ENCODE data around the gene ZNF628.

Gene ZNF628

DNA sequence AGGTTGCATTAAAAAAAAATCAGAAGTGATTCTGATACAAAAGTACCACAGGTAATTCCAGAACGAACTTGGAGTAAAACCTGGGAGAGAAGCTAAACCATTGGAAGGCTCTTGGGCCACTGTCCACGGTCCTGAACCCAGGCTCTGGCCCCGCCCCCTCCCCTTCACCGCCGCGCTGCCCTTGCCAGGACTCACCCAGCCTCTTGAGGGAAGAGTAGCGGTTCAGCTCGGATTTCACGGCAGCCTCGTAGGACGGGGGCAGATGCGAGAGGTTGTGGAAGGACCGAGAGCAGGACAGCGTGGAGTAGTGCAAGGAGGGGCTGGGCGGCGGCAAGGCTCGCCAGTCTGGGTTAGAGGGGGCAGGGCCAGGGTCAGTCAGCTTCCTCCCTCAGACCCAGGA, 39.0 kb upstream of the ZNF628 start:
- DNase-seq (ENCODE audit: extremely low read depth, low read depth) = no peak
- TF ChIP-seq, protein P1, sequence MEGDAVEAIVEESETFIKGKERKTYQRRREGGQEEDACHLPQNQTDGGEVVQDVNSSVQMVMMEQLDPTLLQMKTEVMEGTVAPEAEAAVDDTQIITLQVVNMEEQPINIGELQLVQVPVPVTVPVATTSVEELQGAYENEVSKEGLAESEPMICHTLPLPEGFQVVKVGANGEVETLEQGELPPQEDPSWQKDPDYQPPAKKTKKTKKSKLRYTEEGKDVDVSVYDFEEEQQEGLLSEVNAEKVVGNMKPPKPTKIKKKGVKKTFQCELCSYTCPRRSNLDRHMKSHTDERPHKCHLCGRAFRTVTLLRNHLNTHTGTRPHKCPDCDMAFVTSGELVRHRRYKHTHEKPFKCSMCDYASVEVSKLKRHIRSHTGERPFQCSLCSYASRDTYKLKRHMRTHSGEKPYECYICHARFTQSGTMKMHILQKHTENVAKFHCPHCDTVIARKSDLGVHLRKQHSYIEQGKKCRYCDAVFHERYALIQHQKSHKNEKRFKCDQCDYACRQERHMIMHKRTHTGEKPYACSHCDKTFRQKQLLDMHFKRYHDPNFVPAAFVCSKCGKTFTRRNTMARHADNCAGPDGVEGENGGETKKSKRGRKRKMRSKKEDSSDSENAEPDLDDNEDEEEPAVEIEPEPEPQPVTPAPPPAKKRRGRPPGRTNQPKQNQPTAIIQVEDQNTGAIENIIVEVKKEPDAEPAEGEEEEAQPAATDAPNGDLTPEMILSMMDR (IDR thresholded peaks at IDR 0.05; ENCODE audit: low read depth, low read length) = no peak

DNA sequence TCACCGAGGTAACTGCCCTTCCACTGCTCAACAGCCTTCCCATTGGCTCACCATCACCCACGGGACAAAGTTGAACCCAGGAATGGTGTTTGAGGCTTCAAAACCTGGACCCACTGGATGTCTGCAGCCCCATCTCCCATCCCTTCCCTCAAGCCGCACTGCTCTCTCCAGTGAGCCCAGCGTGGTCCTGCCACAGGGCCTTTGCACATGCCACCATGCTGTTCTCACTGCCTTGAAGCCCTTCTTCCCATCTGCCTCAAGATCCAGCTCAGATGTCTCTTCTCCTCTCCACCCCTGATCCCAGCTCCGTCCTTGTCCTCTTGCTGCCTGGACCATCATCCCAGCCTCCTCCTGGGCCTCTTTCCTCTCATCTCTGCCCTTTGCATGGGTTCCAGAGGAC, 37.4 kb upstream of the ZNF628 start:
- DNase-seq (ENCODE audit: extremely low read depth, low read depth) = no peak
- TF ChIP-seq, protein P1 (IDR thresholded peaks at IDR 0.05; ENCODE audit: low read depth, low read length) = no peak

DNA sequence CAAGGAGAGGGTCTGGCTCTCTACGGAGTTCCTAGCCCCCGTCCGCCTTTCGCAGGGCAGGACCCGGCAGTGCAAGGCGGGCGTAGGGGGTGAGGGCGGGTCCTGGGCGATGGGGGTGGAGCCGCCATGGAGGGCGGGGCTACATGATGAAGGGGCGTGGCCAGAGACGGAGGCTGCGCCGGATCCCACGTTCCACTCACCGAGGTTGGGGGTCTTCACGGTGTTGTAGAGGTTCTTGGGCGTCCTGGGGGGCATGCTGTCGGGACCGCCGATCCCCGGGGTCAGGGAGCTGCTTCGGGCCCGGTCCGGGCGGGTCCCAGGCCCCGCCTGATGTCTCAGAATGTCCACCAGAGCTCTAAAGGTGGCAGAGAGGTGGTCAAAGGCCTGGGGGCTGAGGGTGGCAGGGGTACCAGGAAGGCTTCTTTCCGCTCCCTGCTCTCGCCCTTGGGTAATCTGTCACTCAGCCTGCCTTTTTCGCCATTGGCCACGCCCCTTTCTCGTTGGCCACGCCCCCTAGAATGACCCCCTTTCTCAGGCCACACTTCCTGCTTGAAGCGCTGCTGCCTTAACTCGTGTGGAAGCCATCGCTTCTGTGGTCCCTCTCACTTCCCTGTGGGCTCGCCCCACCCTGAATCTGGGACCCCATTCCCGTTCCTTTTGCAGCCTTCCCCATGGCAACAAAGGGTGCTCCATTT, 35.9 kb upstream of the ZNF628 start:
- DNase-seq (ENCODE audit: extremely low read depth, low read depth) = no peak
- TF ChIP-seq, protein P1 (IDR thresholded peaks at IDR 0.05; ENCODE audit: low read depth, low read length) = no peak

DNA sequence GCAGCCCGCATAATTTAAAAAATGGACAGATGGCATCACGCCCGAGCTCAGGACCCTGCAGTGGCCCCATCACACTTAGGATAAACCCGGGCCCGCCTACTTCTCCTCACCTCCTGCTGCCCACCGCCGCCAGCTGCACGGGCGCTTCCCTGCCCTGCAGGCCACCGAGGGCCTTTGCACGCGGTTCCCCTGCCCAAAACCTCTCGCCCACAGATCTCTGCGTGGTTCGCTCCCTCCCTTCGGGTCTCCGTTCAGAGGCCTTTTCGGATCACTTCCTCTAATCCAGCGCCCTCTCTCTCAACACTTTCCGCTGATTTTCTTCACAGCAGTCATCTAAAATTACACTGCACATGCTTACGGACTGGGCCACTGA, 35.1 kb upstream of the ZNF628 start:
- TF ChIP-seq, protein P1 (IDR thresholded peaks at IDR 0.05; ENCODE audit: low read depth, low read length) = no peak
- no peak for DNase-seq (ENCODE audit: extremely low read depth, low read depth)

DNA sequence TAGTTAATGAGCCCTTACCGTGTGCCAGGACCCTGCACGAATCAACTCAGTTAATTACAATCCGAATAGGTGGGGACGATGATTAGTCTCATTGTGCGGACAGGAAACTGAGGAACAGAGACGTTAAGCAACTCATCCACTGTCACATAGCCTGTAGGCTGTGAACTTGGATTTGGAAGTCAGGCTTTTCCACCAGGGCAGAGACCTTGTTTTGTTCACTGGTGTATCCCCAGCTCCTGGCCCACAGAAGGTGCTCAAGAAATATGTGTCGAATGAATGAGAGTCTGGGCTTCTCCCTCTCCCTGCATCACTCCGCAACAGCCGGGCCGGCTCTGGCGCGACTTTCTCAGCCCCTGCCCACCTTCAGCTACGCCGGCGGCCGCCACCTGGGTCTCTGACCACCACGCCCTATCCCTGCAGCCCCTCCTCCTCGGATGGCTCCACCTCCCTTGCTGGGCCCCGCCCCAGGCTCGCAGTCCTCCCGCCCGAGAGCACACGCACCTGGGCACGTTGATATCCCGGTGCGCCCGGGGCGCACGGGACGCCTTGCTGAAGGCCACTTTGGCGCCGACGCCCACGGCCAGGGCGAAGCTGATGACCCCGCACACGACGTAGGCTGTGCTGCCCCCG, 34.6 kb upstream of the ZNF628 start:
- TF ChIP-seq, protein P1 (IDR thresholded peaks at IDR 0.05; ENCODE audit: low read depth, low read length) = no peak
- DNase-seq (ENCODE audit: extremely low read depth, low read depth) = no peak

DNA sequence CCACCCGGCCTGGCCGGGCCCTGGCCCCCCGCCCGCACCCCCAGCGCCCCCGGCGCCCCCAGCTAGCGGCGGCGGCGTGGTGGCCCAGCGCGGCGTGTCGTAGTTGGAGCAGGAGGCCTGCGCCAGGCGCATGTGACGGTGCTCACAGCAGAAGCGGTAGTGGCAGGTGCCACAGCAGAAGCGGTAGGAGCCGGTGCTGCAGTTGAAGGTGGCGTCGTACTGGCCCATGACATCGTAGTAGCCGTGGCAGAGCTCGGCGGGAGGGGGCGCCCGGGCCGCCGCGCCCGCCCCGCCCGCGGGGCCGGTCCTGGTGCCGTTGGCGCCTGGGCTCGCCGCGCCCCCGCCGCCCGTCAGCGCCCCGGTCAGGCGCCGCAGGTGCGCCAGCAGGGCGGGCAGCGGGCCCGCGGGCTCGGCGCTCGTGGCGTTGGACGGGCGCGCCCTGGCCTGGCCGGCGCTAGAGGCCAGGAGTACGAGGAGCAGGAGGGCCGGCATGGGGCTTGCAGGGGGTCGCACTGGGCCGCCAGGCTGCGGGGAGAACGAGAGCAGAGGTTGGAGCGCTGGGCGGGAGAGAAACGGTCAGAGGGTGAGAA, 34.0 kb upstream of the ZNF628 start:
- TF ChIP-seq, protein P1 (IDR thresholded peaks at IDR 0.05; ENCODE audit: low read depth, low read length) = no peak
- DNase-seq (ENCODE audit: extremely low read depth, low read depth) = no peak

Measured in AG09319 (cell line).